ENCODE results near the gene PLA2G2C.

The PLA2G2C gene

DNA sequence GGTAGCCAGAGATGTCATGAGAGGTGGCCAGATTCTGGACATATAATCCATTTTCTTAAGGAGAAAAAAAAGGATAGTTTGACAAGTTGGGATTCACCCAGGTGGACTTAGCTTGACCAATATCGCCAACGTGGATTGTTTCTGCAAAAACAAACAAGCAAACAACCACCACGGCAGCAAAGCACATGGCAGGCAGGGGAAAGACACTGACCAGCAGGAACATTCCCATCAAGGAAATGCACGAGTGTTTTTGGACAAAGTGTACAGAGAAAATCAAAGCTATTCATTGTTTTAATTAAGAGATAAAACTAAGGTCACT is 9.1 kb upstream of the PLA2G2C start:
- no peaks in the 10 kb centered on the region for H3K4me1 ChIP-seq (ENCODE audit: insufficient read depth, low read length)
- no peaks in the 10 kb centered on the region for H3K79me2 ChIP-seq (ENCODE audit: insufficient read depth, low read length)
- no peak overlapping the region for H3K4me2 ChIP-seq (ENCODE audit: insufficient read depth, low read length)
- no peak for TF ChIP-seq CTCF (IDR thresholded peaks at IDR 0.05; ENCODE audit: borderline replicate concordance, extremely low read depth, low read length, poor library complexity, severe bottlenecking)
- no peak for TF ChIP-seq EZH2 (IDR thresholded peaks at IDR 0.05; ENCODE audit: borderline replicate concordance, low read depth, low read length, severe bottlenecking)
- ATAC-seq (ENCODE audit: insufficient read depth, low read depth) (no peak), DNase-seq (no peak)
- no peaks in the 10 kb centered on the region for H4K20me1 ChIP-seq (ENCODE audit: insufficient read depth, low read length)
- no peak overlapping the region for H2AFZ ChIP-seq (ENCODE audit: low read depth, low read length)
- H3K36me3 ChIP-seq (ENCODE audit: insufficient read depth, low read length), result no peaks in the 10 kb centered on the region
- no peak overlapping the region for H3K4me3 ChIP-seq (ENCODE audit: low read depth in 1 of 2, low read length in 2 of 2)
- no peaks in the 10 kb centered on the region for H3K9me3 ChIP-seq (ENCODE audit: insufficient read depth, low read length, severe bottlenecking)
- peaks cover 2% of the 10 kb centered on the region for H3K27me3 ChIP-seq (ENCODE audit: insufficient read depth, low read length, poor library complexity)
- no peak overlapping the region for H3K9ac ChIP-seq (ENCODE audit: low read depth, low read length)
- no peak overlapping the region for H3K27ac ChIP-seq (ENCODE audit: low read length)

GRCh38 chr1:20194757-20195461 is 8.6 kb upstream of the PLA2G2C start:
- no peak overlapping the region for H3K4me3 ChIP-seq (ENCODE audit: low read depth in 1 of 2, low read length in 2 of 2)
- H4K20me1 ChIP-seq (ENCODE audit: insufficient read depth, low read length), result no peaks in the 10 kb centered on the region
- no peaks in the 10 kb centered on the region for H3K79me2 ChIP-seq (ENCODE audit: insufficient read depth, low read length)
- no peak overlapping the region for H3K9ac ChIP-seq (ENCODE audit: low read depth, low read length)
- no peak overlapping the region for H3K27ac ChIP-seq (ENCODE audit: low read length)
- peaks cover 2% of the 10 kb centered on the region for H3K27me3 ChIP-seq (ENCODE audit: insufficient read depth, low read length, poor library complexity)
- H3K9me3 ChIP-seq (ENCODE audit: insufficient read depth, low read length, severe bottlenecking), result no peaks in the 10 kb centered on the region
- H3K36me3 ChIP-seq (ENCODE audit: insufficient read depth, low read length), result no peaks in the 10 kb centered on the region
- no peak overlapping the region for H2AFZ ChIP-seq (ENCODE audit: low read depth, low read length)
- DNase-seq (peak; percentile 64), ATAC-seq (ENCODE audit: insufficient read depth, low read depth) (peak; percentile 68)
- no peaks in the 10 kb centered on the region for H3K4me1 ChIP-seq (ENCODE audit: insufficient read depth, low read length)
- no peak for TF ChIP-seq EZH2 (IDR thresholded peaks at IDR 0.05; ENCODE audit: borderline replicate concordance, low read depth, low read length, severe bottlenecking)
- TF ChIP-seq CTCF (IDR thresholded peaks at IDR 0.05; ENCODE audit: borderline replicate concordance, extremely low read depth, low read length, poor library complexity, severe bottlenecking), result peak; percentile 83
- H3K4me2 ChIP-seq (ENCODE audit: insufficient read depth, low read length), result no peak overlapping the region

- Histone ChIP-seq H3K4me2 (ENCODE audit: insufficient read depth, low read length) (no peak overlapping the region), H3K4me3 (ENCODE audit: low read depth in 1 of 2, low read length in 2 of 2) (no peak overlapping the region), H3K9ac (ENCODE audit: low read depth, low read length) (no peak overlapping the region)
Measured at GRCh38 chr1:20194224-20194623, 7.9 kb upstream of the PLA2G2C start.

More at GRCh38 chr1:20194224-20194623, 7.9 kb upstream of the PLA2G2C start:
- ATAC-seq (ENCODE audit: insufficient read depth, low read depth), result no peak
- TF ChIP-seq EZH2 (IDR thresholded peaks at IDR 0.05; ENCODE audit: borderline replicate concordance, low read depth, low read length, severe bottlenecking), result no peak
- TF ChIP-seq CTCF (IDR thresholded peaks at IDR 0.05; ENCODE audit: borderline replicate concordance, extremely low read depth, low read length, poor library complexity, severe bottlenecking), result no peak
- no peak for DNase-seq
- Histone ChIP-seq H3K27me3 (ENCODE audit: insufficient read depth, low read length, poor library complexity) (peaks cover 2% of the 10 kb centered on the region), H3K9me3 (ENCODE audit: insufficient read depth, low read length, severe bottlenecking) (no peaks in the 10 kb centered on the region), H3K36me3 (ENCODE audit: insufficient read depth, low read length) (no peaks in the 10 kb centered on the region), H3K4me1 (ENCODE audit: insufficient read depth, low read length) (peaks cover under 1% of the 10 kb centered on the region; the same call in 1 of the 2 replicates), H3K27ac (ENCODE audit: low read length) (no peak overlapping the region), H3K79me2 (ENCODE audit: insufficient read depth, low read length) (no peaks in the 10 kb centered on the region), H4K20me1 (ENCODE audit: insufficient read depth, low read length) (no peaks in the 10 kb centered on the region), H2AFZ (ENCODE audit: low read depth, low read length) (no peak overlapping the region)
